Endothelial cell (in vitro differentiated cells): ENCODE measurements around the gene CHPF. TPM values are rescaled to one million over a fixed set of nuclear protein-coding genes. Genes with fewer than 3 reads are reported as not detected.

Source experiments
- DNase-seq: peaks from one replicate; pipeline ENCODE4 v3.0.0; 2021; ENCODE audit warnings: low spot score
- H3K27ac Mint-ChIP-seq: one replicate; pipeline ENCODE4 v1.8.0; 2021; ENCODE audit warnings: mixed read lengths, inconsistent platforms; ENCODE audit not compliant: unreplicated experiment
- H3K27me3 Mint-ChIP-seq: one replicate; pipeline ENCODE4 v1.8.0; 2021; ENCODE audit warnings: mild to moderate bottlenecking, moderate library complexity, mixed read lengths, inconsistent platforms; ENCODE audit not compliant: unreplicated experiment
- H3K36me3 Mint-ChIP-seq: one replicate; pipeline ENCODE4 v1.8.0; 2021; ENCODE audit warnings: mild to moderate bottlenecking, low read depth, mixed read lengths, inconsistent platforms; ENCODE audit not compliant: unreplicated experiment
- H3K4me1 Mint-ChIP-seq: one replicate; pipeline ENCODE4 v1.8.0; 2021; ENCODE audit warnings: mild to moderate bottlenecking, mixed read lengths, inconsistent platforms; ENCODE audit not compliant: unreplicated experiment
- H3K4me3 Mint-ChIP-seq: one replicate; pipeline ENCODE4 v1.8.0; 2021; ENCODE audit warnings: mild to moderate bottlenecking, mixed read lengths, inconsistent platforms; ENCODE audit not compliant: unreplicated experiment
- H3K9me3 Mint-ChIP-seq: one replicate; pipeline ENCODE4 v1.8.0; 2021; ENCODE audit warnings: mixed read lengths, inconsistent platforms; ENCODE audit not compliant: unreplicated experiment
- total RNA-seq: library from RNA; stranded (reverse); fragmentation: NEBNext Ultra II Directional; extraction: Animal tissue kit (Norgen Biotek cat#: 25700); gene quantifications from one replicate; pipeline ENCODE4 v1.2.1, GENCODE V29; 2021; ENCODE audit not compliant: unreplicated experiment
- TF ChIP-seq, protein P1 (sequence below): fragments of 200-600 bp; sonication (generic); IDR thresholded peaks from one replicate; pipeline ENCODE4 v1.5.0; 2021; ENCODE audit warnings: antibody characterized with exemption; ENCODE audit not compliant: unreplicated experiment

The CHPF gene
- total RNA-seq, 1 donor from 2014 or later: 4.1 TPM

DNA sequence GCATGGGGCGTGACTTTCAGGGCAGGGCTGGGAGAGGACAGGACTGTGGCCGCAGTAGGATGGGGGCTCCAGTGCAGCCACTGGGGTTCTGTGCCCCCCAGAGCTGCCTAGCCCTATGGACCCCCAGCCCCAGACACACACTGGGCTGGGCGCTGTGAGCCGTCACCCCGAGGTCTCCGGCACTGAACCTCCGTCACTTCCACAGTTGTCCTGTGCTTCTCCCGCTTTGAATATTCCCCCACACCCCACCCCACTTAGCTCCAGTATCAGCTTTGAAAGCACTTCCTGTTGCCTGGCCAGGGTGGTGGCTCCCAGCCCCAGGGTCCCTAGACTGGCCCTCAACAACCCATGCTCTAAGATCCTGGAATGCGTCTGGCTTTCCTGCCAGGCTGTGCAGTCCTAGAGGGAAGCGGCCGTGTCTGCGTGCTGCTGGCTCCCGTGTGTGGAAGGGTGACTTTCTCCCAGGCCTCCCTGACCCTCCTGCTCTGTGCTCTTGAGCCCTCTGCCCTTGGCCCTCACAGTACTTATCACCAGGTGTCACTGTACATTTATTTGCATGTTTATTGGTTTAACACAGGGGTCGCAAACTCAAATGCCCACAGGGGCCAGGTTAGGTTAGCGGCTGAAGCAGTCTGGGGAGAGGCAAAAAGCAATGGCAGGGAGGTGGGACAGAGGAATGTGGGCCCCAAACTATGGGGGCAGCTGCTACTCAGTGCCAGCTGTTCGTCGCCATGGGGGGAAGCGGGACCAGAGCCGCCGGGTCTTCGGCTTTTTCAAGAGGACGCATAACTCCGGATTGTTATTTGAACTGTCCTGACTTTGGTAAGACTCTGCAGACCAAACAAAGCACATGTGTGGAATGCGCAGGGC, 17.8 kb upstream of the CHPF start:
- H3K27me3 Mint-ChIP-seq: peaks cover 19% of the 10 kb centered on the region
- peaks cover 11% of the 10 kb centered on the region for H3K4me1 Mint-ChIP-seq
- no peak for DNase-seq
- TF ChIP-seq, protein P1, sequence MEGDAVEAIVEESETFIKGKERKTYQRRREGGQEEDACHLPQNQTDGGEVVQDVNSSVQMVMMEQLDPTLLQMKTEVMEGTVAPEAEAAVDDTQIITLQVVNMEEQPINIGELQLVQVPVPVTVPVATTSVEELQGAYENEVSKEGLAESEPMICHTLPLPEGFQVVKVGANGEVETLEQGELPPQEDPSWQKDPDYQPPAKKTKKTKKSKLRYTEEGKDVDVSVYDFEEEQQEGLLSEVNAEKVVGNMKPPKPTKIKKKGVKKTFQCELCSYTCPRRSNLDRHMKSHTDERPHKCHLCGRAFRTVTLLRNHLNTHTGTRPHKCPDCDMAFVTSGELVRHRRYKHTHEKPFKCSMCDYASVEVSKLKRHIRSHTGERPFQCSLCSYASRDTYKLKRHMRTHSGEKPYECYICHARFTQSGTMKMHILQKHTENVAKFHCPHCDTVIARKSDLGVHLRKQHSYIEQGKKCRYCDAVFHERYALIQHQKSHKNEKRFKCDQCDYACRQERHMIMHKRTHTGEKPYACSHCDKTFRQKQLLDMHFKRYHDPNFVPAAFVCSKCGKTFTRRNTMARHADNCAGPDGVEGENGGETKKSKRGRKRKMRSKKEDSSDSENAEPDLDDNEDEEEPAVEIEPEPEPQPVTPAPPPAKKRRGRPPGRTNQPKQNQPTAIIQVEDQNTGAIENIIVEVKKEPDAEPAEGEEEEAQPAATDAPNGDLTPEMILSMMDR: no peak
- H3K27ac Mint-ChIP-seq: no peak overlapping the region
- H3K4me3 Mint-ChIP-seq: no peak overlapping the region
- H3K9me3 Mint-ChIP-seq: no peaks in the 10 kb centered on the region
- peaks cover 21% of the 10 kb centered on the region for H3K36me3 Mint-ChIP-seq

GRCh38 chr2:219560893-219561178, 17.2 kb upstream of the CHPF start:
- H3K27me3 Mint-ChIP-seq: peaks cover 18% of the 10 kb centered on the region
- peaks cover 16% of the 10 kb centered on the region for H3K36me3 Mint-ChIP-seq
- TF ChIP-seq, protein P1: no peak
- DNase-seq: no peak
- H3K4me1 Mint-ChIP-seq: peaks cover 11% of the 10 kb centered on the region
- no peaks in the 10 kb centered on the region for H3K9me3 Mint-ChIP-seq
- H3K27ac Mint-ChIP-seq: no peak overlapping the region
- no peak overlapping the region for H3K4me3 Mint-ChIP-seq

DNA sequence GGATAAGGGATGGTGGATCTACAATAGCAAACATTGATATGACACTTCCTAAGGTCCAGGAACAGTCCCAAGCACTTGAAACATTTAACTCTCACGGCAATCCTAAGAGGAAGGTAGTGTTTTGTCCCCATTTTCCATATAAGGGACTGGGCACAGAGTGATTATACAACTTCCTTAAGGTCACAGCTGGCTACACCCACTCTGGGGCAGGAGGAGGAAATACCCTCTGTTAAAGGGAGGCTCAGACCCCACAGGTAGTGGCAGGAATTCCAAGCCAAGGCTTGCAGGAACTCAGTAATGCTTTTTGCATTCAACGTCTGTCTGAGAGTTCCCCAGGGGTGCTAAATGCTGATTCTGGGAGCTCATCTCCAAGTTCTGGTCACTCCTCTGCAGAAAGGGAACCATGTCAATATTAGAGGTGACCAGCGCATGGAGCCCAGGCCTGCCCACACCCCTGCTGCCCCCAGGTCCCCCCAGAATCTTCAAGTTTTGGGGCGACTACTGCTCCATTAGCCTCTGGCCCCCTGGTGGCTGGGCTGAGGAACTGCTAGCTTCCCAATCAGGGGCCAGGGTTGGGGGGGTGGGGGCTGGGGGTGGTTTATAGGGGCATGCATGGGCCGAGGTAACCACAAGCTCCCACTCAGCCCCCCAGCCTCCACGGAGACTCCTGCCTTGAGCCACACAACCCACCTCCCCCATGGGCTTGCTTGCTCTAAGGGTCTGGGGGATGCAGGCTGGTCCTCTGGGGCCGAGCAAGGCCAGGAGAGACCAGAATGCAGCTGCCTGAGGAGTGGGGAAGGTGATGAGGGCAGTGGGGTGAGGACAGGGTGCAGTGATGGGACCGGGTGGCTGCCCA, 16.7 kb upstream of the CHPF start:
- Mint-ChIP-seq H3K27me3 (peaks cover 19% of the 10 kb centered on the region), H3K4me1 (peaks cover 11% of the 10 kb centered on the region), H3K4me3 (no peak overlapping the region), H3K36me3 (peaks cover 16% of the 10 kb centered on the region), H3K27ac (no peak overlapping the region), H3K9me3 (no peaks in the 10 kb centered on the region)
- TF ChIP-seq, protein P1: peak; percentile 87
- no peak for DNase-seq

DNA sequence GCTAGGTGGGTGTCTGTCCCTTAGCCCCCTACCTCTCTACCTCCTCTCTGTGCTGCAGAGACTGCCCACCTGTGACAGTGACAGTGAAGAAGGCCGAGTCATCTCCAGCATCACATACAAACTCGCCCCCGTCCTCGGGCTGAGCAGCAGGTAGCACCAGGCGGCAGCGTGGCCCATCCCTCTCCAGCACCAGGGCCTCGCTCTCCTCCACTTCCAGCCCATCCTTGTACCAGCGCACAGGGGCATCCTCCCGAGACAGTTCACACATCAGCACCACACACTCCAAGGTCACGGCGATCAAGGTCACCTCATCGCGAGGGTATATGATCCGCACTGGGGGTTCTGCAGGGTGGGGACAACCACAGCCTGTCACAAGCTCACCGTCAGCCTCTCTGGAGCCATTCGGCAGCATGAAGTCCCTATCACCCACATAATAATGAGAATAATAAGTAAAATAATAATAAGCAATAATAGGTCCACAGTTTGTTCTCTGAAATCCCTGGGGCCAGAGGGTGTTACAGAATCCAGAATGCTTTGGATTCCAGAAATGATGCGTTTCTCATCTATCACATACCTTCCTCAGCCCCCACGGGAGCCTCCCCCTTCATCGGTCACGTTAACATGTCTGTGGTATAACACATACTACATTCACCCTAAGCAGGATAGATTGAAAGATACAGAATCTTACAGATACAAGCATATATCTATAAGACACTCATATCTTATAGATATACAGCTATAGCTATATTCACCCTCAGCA, 15.7 kb upstream of the CHPF start:
- TF ChIP-seq, protein P1: no peak
- Mint-ChIP-seq H3K27me3 (peaks cover 18% of the 10 kb centered on the region), H3K9me3 (no peaks in the 10 kb centered on the region), H3K4me3 (no peak overlapping the region), H3K27ac (no peak overlapping the region), H3K36me3 (peaks cover 13% of the 10 kb centered on the region), H3K4me1 (peaks cover 11% of the 10 kb centered on the region)
- no peak for DNase-seq
